Psoas muscle (tissue), 8 donors: Measurements from ENCODE around the gene SHH. TPM values are rescaled to one million over a fixed set of nuclear protein-coding genes. Genes with fewer than 3 reads are reported as not detected.

ENCODE experiments used
- ATAC-seq, 4 donors: fragments of 200-7000 bp; cut with Tn5 transposase; one replicate each; pipeline ENCODE4 v1.9.1; 2020; ENCODE audit warnings: moderate library complexity in 3 of 4, mild to moderate bottlenecking in 2 of 4
- DNase-seq, 2 donors: peaks; one replicate each; pipeline ENCODE4 v3.0.0-alpha.2; 2020
- H3K27ac ChIP-seq: fragments of 200-600 bp; one replicate; pipeline ENCODE4 v1.8.0; 2022
- H3K27me3 ChIP-seq, 3 donors: fragments of 200-600 bp in 1 of 3; one replicate each; pipeline versions ENCODE4 v1.6.1 to v1.8.0; 2013 to 2022; ENCODE audit warnings: low read length in 2 of 3, mild to moderate bottlenecking in 2 of 3, moderate library complexity in 1 of 3; ENCODE audit not compliant: insufficient read depth in 3 of 3
- H3K36me3 ChIP-seq, 2 donors: fragments of 200-600 bp in 1 of 2; one replicate each; pipeline versions ENCODE4 v1.6.1 to v1.8.0; 2013 to 2022; ENCODE audit warnings: low read depth in 1 of 2, mild to moderate bottlenecking in 1 of 2, moderate library complexity in 1 of 2; ENCODE audit not compliant: insufficient read depth in 1 of 2
- H3K4me1 ChIP-seq: fragments of 200-600 bp; one replicate; pipeline ENCODE4 v1.8.0; 2022
- H3K4me3 ChIP-seq: fragments of 200-600 bp; one replicate; pipeline ENCODE4 v1.8.0; 2022; ENCODE audit warnings: mild to moderate bottlenecking
- H3K9me3 ChIP-seq: fragments of 200-600 bp; one replicate; pipeline ENCODE4 v1.8.0; 2022
- WGBS, 3 donors: extraction: QIAGEN DNeasy Blood & Tissue Kit; methylation state at CpG; one replicate each; pipeline versions ENCODE4 v1.1.6 to v1.1.7; 2013; 5-methylcytosine and 5-hydroxymethylcytosine counted together
- intact Hi-C, 2 donors: fragments of 100-400 bp; cut with DNase I; formaldehyde crosslinking; loops; one replicate each; pipeline versions ENCODE4 v1.11.0 to v1.14.2; 2022
- polyA plus RNA-seq, 3 donors: library from polyadenylated mRNA; stranded (reverse); fragments of 200-250 nt; gene quantifications; one replicate each; pipeline ENCODE4 v1.2.3, GENCODE V29; 2013
- total RNA-seq, 4 donors: library from RNA; stranded (reverse); fragmentation: NEBNext Ultra II Directional in 2 of 4; extraction: Animal tissue kit (Norgen Biotek cat#: 25700) in 2 of 4; gene quantifications; one replicate each; pipeline versions ENCODE4 v1.2.1 to v1.2.4, GENCODE V29; 2021 to 2023
- TF ChIP-seq, protein P1 (sequence below): fragments of 200-600 bp; IDR thresholded peaks from one replicate; pipeline ENCODE4 v1.8.0; 2022; ENCODE audit warnings: antibody characterized with exemption
- donor health status: healthy with polysubstance abuse.
- donor health status: DM: no; HTN: no; CAD: no; lungs with moderate emphysema.
- donor health status: Bipolar disorder and iron deficiency.
- donor health status: healthy.
- donor health status: DM: yes; HTN: yes; CAD: no.
- donor health status: DM: no; HTN: no; CAD: no.
- donor health status: DM: no; HTN: no; CAD: no.
- donor health status: DM: yes; HTN: yes; CAD: no.

The SHH gene
- total and polyA plus RNA-seq, 7 donors: 0.01 TPM; not detected in 5

DNA sequence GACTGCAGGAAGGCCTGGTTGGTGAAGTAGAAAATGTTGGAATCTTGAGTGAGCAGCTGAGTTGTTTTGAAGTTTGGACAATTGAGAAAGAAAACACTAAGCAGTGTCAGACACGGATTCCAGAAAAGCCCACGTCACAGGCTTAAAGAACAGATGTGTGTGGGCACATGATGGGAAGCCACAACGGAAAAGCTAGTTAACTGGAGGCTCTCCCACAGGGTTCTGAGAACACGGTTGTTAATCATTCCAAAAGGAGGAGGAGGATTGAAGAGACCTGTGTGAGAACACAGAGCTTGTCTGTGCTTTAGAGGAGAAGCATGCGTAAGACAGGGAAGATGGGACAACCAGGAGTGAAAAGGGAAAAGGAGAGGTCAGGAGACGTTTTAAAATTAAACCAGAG is 42.6 kb downstream of the SHH start:
- DNase-seq: no peak
- WGBS, 3 donors: 58 to 74% (median 62%) methylated on average over 6 of the region's 6 CpGs

DNA sequence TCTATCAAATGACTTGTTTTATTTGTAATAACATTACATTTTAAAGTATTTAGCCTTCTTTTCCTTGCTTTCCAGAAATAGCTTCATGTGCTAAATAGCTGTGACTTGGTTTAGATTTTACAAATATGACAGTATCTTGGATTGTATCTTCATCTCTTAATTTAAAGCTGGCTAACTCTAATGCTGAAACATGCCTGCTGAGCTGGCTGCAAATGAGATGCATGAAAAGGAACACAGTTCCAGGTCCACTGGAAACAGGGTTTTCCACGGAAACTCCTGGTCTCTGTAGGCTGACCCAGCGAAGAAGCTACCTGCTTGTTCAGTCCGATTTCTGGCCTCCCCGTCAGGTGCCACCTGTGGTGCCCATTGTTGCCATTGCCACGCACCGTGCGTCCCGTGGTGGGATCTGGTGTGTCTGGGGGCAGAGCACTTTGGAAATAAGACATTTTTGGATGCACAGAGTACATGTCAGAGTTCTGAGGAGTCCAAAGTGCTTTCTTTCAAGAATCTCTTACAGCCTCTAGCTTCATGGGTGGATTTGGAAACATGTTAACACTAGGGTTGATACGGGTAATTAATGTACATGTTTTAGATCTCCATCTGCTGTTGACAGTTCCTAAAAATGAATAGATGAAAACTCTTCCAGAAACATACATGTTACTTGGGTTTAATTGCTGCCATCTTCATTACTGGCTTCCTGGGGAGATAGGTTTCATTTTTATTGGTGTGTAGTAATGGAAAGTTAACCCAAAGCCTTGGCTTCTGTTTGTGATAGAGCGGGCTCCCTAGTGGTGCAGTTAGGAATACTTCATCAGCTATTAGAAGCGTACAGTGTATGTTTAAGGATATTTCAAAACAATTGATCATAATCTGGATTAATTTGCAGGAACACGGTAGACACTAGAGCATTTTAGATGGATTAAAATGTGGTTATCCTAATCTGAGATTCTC is 45.0 kb downstream of the SHH start:
- peaks cover 9% of the 10 kb centered on the region for H3K4me1 ChIP-seq
- H3K27me3 ChIP-seq: no peaks in the 10 kb centered on the region
- TF ChIP-seq, protein P1, sequence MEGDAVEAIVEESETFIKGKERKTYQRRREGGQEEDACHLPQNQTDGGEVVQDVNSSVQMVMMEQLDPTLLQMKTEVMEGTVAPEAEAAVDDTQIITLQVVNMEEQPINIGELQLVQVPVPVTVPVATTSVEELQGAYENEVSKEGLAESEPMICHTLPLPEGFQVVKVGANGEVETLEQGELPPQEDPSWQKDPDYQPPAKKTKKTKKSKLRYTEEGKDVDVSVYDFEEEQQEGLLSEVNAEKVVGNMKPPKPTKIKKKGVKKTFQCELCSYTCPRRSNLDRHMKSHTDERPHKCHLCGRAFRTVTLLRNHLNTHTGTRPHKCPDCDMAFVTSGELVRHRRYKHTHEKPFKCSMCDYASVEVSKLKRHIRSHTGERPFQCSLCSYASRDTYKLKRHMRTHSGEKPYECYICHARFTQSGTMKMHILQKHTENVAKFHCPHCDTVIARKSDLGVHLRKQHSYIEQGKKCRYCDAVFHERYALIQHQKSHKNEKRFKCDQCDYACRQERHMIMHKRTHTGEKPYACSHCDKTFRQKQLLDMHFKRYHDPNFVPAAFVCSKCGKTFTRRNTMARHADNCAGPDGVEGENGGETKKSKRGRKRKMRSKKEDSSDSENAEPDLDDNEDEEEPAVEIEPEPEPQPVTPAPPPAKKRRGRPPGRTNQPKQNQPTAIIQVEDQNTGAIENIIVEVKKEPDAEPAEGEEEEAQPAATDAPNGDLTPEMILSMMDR: no peak
- ATAC-seq (no peak), DNase-seq (no peak)
- intact Hi-C loops: loop anchor here in 1 of 2 donors (5.0 kb wide), 1 partner anchor 170 kb away; no protein-coding TSS in a partner anchor
- no peaks in the 10 kb centered on the region for H3K9me3 ChIP-seq
- WGBS, 3 donors: 84 to 91% (median 87%) methylated on average over 12 of the region's 12 CpGs
- H3K36me3 ChIP-seq: peaks cover 0 to 77% of the 10 kb centered on the region in 2 donors
- no peak overlapping the region for H3K27ac ChIP-seq
- no peak overlapping the region for H3K4me3 ChIP-seq

More for the DNA sequence above, 42.6 kb downstream of the SHH start:
- ATAC-seq: peak in 1 of 4 donors; percentile 35
- H3K4me3 ChIP-seq: no peak overlapping the region
- no peaks in the 10 kb centered on the region for H3K9me3 ChIP-seq
- H3K4me1 ChIP-seq: no peaks in the 10 kb centered on the region
- intact Hi-C loops: loop anchor here (2.0 to 5.0 kb wide), 2 partner anchors 171 to 172 kb away; no protein-coding TSS in a partner anchor
- TF ChIP-seq, protein P1: no peak
- H3K36me3 ChIP-seq: peaks cover 0 to 89% of the 10 kb centered on the region in 2 donors
- H3K27me3 ChIP-seq: no peaks in the 10 kb centered on the region
- no peak overlapping the region for H3K27ac ChIP-seq

DNA sequence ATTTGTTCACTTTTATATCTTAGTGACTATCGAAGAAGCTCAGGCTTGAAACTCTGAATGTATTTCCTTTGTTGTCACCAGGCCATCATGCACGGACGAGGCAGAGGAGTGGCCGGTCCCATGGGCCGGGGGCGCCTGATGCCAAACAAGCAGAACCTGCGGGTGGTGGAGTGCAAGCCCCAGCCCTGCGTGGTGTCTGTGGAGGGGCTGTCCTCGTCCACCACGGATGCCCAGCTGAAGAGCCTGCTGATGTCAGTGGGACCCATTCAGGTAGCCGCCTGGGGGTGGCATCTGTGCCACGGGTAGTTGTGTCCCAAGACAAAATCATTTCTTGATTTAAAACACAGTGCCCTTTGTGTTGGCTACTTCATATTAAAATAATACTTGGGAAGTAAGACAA is 45.9 kb downstream of the SHH start:
- no peak overlapping the region for H3K27ac ChIP-seq
- intact Hi-C loops: loop anchor here in 1 of 2 donors (5.0 kb wide), 1 partner anchor 169 kb away; no protein-coding TSS in a partner anchor
- H3K4me3 ChIP-seq: no peak overlapping the region
- ATAC-seq: no peak
- WGBS, 3 donors: 81 to 89% (median 82%) methylated on average over 12 of the region's 12 CpGs
- no peaks in the 10 kb centered on the region for H3K27me3 ChIP-seq
- H3K4me1 ChIP-seq: peaks cover 13% of the 10 kb centered on the region
- no peak for DNase-seq
- H3K9me3 ChIP-seq: no peaks in the 10 kb centered on the region
- TF ChIP-seq, protein P1: no peak
- H3K36me3 ChIP-seq: peaks cover 0 to 69% of the 10 kb centered on the region in 2 donors

DNA sequence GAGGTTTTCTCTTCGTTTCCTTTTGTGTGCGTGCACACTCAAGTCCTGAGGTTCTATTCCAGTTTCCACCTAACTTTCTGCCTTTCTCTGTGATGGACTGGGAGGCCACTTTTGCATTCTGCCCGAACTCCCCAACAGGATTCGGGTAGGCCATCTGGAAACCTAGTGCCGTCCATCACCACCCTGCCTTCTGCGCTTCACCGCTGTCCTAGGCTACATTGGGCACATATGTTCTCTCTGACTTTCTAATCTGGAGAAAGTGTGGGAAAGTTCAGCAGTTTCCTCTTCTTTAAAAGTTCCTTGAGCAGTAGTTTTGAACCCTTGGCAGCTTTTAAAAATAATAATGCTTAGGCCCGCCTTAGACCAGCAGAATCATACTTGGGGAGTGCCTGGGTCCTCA is 46.8 kb downstream of the SHH start:
- TF ChIP-seq, protein P1: no peak
- Histone ChIP-seq H3K9me3 (no peaks in the 10 kb centered on the region), H3K4me3 (no peak overlapping the region), H3K4me1 (peaks cover 13% of the 10 kb centered on the region), H3K27me3 (no peaks in the 10 kb centered on the region), H3K36me3 (peaks cover 0 to 61% of the 10 kb centered on the region in 2 donors), H3K27ac (no peak overlapping the region)
- intact Hi-C loops: loop anchor here in 1 of 2 donors (5.0 kb wide), 1 partner anchor 168 kb away; no protein-coding TSS in a partner anchor
- DNase-seq (no peak), ATAC-seq (no peak)
- WGBS, 3 donors: 81 to 95% (median 84%) methylated on average over 8 of the region's 8 CpGs
